Lower leg skin (tissue), 3 donors: Measurements from ENCODE around the gene PDZD2.

Experiments used
- POLR2A ChIP-seq, 2 donors: fragments of 450-650 bp; IDR thresholded peaks; one replicate each; pipeline ENCODE4 v1.6.1; 2016 to 2017; ENCODE audit warnings: antibody characterized with exemption in 2 of 2, mild to moderate bottlenecking in 1 of 2, moderate library complexity in 1 of 2
- TF ChIP-seq, protein P1 (sequence below), 3 donors: fragments of 450-650 bp; IDR thresholded peaks; one replicate each; pipeline ENCODE4 v1.5.1; 2016; ENCODE audit warnings: antibody characterized with exemption in 3 of 3, mild to moderate bottlenecking in 3 of 3, moderate library complexity in 2 of 3

DNA sequence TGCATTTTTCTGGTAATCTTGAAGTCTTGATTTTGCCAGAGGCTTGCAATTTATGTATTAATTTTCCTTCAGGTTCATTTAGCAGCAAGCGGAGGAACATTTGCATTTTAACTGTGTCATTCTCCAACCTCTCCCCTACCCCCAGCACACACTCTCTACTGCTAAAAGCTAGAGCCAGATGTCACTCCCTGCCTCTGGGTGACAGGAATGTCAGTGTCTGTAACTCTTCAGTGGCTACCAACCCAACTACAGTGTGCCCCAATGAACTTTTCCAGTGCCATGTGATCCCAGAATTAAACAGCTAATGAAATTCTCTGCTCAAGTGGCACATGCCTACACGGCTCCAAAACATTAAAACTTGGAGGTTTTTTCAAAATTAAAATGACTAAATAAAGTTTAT lies 274.9 kb downstream of the PDZD2 start:
- TF ChIP-seq, protein P1, sequence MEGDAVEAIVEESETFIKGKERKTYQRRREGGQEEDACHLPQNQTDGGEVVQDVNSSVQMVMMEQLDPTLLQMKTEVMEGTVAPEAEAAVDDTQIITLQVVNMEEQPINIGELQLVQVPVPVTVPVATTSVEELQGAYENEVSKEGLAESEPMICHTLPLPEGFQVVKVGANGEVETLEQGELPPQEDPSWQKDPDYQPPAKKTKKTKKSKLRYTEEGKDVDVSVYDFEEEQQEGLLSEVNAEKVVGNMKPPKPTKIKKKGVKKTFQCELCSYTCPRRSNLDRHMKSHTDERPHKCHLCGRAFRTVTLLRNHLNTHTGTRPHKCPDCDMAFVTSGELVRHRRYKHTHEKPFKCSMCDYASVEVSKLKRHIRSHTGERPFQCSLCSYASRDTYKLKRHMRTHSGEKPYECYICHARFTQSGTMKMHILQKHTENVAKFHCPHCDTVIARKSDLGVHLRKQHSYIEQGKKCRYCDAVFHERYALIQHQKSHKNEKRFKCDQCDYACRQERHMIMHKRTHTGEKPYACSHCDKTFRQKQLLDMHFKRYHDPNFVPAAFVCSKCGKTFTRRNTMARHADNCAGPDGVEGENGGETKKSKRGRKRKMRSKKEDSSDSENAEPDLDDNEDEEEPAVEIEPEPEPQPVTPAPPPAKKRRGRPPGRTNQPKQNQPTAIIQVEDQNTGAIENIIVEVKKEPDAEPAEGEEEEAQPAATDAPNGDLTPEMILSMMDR (IDR thresholded peaks at IDR 0.05): no peak
- no peak for TF ChIP-seq POLR2A (IDR thresholded peaks at IDR 0.05)
